HG02840 (cell line): ENCODE measurements around the gene ALDH8A1.

Source experiments
- ATAC-seq: cut with Tn5 transposase; IDR thresholded peaks from one replicate; pipeline ENCODE4 v1.9.1; 2021; ENCODE audit warnings: mild to moderate bottlenecking, moderate library complexity, moderate number of reproducible peaks; ENCODE audit not compliant: unreplicated experiment, low FRiP score

ALDH8A1 gene, protein sequence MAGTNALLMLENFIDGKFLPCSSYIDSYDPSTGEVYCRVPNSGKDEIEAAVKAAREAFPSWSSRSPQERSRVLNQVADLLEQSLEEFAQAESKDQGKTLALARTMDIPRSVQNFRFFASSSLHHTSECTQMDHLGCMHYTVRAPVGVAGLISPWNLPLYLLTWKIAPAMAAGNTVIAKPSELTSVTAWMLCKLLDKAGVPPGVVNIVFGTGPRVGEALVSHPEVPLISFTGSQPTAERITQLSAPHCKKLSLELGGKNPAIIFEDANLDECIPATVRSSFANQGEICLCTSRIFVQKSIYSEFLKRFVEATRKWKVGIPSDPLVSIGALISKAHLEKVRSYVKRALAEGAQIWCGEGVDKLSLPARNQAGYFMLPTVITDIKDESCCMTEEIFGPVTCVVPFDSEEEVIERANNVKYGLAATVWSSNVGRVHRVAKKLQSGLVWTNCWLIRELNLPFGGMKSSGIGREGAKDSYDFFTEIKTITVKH

DNA sequence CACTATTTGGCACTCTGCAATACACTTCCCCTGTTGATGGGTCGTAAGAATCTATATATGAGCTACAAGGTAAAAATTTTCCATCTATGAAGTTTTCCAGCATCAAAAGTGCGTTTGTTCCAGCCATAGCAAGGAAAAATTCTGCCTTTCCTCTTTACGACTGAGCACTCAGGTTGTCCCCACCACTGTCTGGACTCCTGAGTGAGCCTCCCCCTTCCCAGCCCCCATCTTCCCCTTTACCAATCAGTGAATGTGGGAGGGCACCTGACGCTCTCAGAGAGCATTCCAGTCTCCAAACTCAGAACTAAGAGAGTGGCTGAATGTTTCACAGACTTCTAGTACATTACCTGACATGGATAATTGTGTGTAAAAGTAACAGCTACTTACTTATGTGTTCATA, at the start of gene ALDH8A1:
Gene ALDH8A1, minus strand, starts transcription at position 175 of the 400 bp plus-strand sequence. Its CDS starts 48 bp downstream, at position 127.
- no peak for ATAC-seq

DNA sequence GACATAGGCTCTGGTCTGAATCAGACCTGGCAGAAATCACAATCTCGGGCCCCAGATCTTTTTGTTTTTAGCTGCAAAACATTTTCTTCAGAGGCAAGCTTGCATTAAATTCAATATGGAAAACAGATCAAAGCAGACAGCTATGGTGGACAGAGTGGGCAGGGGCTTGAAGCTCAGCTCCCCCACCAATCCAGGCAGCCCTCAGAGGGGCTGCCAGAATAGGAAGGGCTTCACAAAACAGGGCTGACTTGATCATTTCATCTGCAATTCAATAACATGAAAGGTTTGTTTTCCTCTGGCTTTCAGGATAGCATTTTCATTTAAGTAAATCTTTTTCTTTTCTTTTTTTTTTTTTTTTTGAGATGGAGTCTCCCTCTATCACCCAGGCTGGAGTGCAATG, 49.2 kb upstream of the ALDH8A1 start:
- no peak for ATAC-seq

DNA sequence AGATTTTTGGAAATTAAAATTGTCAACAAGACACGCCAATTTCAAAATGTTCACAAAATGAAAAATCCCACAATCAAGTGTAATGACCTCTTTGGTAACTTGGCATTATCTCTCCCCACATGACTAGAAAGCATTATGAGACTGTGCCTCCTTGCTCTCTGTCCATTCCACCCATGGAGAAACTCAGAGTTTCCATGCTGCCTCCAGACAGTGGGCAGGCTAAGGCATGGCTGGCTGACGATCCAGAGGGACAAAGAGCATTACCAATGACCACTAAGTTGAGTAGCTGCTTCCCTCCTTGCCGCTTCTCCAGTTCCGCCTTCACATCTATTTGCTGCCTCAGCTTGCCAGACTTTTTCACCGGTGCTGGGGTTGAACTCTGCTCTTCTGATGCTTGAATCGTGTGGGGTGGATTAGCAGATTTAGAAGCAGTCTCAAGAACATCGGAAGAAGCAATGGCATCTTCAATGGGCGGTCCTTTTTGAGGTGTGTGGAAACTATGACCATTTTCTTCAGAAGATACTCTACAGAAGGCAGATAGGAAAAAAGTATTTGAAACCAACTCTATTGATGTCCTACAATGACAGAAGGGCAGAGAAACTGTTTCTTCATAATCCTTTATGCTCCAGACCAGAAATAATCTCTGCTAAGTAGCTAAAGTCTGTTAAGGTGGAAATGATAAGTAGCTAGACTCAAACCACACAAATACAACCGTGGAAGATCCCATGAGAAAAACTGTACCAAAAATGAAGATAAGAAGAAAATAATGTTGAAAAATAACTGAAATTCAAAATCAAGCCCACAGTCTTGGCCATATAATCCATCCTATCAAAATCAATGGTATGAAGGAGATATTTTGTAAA, 47.5 kb upstream of the ALDH8A1 start:
- no peak for ATAC-seq

DNA sequence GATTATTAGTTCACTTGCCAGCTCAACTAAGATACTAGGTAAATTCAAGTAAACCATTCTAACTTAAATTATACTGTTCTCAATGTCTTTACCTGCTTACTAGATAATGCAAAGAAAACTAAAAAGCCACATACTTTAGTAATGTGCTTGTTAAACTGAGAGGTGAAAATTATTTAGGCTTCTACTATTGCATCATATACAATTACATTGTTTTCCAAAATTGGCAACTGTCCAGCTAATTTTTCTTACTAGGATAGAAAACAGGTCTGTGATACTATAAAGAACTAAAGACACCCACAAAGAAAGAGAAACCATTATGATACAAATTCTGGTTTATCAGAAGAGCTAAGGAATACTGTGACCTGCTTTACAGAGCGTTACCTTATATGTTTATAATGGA, 45.6 kb upstream of the ALDH8A1 start:
- ATAC-seq, result no peak

DNA sequence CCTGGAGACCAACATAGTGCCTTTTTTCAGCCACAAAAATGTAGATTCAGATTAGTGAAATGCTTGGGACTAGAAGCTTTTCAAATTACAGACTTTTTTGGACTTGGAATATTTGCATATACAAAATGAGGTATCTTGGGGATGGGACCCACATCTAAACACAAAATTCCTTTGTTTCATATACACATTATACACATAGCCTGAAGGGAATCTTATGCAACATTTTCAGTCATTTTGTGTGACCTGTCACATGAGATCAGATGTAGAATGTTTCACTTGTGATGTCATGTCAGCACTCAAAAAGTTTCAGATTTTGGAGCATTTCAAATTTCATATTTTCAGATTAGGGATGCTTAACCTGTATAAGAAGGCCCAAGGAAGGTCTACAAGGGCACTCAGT, 44.5 kb upstream of the ALDH8A1 start:
- no peak for ATAC-seq

DNA sequence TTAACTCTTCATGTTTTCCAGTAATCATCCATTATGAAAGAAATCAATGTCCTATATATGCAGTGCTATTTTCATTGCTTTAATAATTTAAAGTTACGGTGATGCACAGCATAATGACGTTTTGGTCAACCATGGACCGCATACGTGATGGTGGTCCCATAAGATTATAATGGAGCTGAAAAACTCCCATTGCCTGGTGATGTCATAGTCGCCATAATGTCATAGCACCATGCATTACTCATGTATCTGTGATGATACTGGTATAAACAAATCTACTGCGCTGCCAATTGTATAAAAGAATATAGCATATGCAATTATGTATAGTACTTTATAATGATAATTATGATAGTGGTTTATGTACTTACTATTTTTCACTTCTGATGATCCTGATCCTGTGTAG, 42.3 kb upstream of the ALDH8A1 start:
- no peak for ATAC-seq

DNA sequence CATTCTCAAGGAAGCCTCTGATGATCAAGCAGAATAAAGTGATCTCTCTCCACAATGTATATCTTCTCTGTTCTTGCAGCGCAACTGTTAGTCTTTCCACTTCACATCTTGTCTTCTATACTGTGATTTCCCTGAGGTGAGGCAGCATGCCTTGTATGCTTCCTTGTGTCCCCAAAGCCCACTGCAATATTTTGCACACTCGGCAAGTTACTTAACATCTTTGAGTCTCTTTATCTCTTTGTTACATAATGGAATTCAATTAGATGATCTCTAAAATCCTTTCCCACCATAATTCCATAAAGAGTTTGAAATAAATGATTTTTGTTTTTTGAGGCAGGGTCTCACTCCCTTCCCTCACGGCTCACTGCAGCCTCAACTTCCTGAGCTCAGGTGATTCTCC, 40.4 kb upstream of the ALDH8A1 start:
- ATAC-seq, result no peak

DNA sequence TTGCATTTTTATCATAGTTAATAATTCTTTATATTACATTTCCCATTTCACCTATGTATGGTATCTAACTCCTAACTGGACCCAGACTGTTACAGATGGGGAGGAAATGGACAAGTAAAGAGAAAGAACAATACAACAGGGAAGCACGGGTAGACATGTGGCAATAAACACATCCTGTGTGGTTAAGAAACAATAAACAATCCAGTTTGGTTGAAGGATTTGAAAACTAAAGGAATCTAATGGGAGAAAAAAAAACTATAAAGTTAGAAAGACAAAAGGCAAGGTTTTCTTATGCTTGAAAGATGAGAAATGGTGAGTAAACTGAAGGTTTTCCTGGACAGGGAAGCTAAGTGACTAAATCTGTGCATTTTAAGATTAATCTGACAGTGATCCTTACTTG, 34.9 kb upstream of the ALDH8A1 start:
- ATAC-seq, result no peak

DNA sequence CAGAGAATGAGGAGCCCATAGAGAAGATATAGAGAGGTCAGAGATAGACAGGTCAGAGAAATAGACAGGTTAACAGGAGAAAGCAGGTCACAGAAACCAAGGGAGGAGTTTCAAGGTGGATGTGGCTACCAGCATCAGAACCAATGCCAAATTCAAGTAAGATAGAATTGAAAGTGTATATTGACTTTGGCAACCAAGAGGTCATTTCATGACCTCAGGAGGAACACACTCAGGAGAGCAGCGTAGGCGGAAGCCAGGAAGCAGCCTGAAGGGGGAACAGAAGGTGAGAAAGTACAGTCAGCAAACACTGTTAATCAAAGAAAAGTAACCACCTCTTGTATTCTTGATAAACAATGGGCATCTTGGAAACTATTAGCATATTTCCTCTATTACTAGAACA, 33.9 kb upstream of the ALDH8A1 start:
- no peak for ATAC-seq

DNA sequence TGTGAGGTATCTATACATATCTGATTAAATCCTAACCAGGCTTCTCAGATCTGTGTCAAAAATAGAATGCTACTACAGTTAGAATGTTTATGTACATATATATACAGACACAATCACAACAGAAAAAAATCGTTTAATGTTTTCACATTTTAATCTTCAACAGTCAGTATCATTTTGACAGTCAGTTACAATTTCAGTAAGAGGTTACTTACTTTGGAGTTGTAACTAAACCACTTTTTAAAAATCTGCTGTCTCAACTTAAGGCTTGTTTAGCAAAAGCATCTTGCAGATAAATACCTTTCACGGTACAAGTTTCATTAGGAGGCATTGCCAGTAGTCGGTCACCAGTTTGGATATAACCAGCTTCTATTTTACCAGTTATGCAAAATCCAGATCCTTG, 32.3 kb upstream of the ALDH8A1 start:
- ATAC-seq, result no peak

DNA sequence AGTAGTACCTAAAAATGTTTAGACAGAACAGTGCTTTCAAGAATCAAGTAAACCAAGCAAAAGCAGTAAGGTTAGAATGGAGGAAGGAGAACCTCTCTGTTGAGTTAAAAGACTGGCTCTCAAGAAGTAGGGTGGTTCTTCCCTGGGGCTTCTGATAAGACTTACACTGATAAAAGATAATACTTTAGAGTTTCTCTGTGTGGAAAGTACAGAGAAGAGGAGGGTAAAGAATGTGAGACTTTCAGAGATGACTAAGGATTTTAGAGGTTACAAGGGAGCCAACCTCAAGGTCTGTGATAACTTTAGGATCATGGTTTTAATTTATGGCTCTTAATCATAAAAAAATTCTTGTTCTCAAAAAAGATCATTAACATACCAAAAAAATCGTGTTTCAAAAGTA, 30.9 kb upstream of the ALDH8A1 start:
- no peak for ATAC-seq

DNA sequence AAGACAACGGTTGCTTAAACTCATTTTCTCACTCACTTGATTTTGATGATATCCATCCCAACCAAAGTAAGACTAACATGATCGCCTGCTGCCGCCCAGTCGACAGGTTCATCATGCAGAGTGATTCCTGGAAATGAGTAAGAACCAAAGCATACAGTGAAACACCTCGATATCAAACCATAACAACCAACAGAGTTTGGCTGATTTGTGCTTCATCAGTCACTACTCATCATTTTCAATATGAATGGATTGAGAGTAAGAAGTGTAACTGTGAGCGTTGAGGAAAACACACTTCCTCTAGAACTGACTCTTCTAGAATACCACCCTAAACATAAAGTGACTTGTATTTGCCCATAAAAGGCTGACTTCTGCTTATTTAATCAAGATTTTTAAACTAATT, 29.2 kb upstream of the ALDH8A1 start:
- ATAC-seq, result peak; percentile 62

DNA sequence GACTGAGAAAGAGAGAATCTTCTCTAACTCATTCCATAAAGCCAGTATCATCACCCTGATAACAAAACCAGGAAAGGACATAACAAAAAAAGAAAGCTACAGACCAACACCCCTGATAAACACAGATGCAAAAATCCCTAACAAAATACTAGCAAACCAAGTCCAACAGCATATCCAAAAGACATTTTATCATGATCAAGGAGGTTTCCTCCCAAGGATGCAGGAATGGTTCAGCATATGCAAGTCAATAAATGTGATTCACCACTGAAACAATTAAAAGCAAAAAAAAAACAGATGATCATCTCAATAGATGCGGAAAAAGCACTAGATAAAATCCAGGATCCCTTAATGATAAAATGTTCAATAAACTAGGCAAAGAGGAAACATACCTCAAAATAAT, 24.5 kb upstream of the ALDH8A1 start:
- no peak for ATAC-seq

DNA sequence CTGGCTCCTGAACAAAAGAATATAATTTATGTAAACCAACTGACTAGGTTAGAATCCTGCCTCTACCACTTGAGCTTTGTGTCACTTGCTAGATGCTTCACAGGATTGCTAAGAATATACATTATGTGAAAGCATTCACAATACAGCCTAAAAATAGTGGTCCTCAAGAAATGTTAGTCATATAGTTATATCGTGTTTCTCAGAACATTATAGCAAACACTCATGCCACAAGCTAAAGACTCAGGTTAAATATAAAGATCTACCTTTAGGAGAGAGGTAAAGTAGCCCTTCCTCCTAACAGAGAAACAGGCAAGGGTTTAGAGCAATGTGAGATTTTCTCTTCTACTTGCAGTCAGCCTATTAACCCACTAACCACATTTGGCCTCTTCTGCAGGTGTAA, 17.8 kb upstream of the ALDH8A1 start:
- ATAC-seq, result no peak

DNA sequence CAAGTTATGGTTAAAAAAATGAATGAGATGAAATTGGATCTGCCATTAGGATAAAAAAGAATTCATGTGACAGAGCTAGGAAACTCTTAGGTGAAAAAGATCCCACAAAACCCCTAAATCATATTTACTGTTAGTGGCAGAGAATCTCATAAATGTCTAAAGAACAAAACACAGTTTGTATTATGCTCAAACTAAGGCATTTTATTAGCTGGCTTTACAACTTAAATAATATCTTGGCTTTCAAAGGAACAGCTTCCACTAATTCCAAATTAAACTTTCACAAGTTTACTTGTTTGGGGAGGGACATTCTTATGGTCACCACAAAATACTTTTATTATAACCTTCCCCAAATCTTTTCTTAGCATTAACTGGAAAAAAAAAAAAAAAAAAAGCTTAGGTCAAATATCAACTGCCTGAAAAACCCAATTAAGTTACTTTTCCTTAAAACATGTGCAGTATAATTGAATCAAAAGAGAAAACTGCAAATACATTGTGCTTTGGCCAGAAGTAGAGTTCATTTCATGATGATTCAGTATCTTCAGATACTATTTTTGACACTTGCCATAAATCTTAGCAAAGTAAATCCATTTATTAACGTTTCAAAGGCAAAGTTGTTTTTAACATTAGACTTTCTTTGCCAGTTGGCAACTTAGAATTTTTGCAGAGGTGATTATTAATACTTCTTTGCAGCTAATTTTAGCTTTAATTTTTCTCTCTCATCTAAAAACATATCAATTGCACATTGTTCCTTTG, 14.7 kb upstream of the ALDH8A1 start:
- no peak for ATAC-seq

DNA sequence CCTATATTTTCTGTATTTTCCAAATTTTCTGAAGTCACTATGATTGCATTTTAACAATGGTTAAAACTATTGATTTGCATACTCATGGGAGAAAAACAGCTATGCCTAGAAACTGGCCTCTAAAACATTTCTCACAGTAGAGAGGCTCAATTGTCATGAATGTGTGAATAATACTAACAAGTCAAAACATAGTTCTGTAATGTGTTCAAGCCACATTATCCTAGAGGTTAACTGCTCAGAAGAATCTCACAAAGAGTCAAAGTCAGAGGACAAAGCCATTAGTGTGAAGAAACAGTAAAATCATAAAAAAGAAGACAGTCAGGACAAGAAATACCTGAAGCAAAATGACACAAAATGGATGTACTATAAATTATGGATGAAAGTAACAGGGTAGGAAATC, 12.5 kb upstream of the ALDH8A1 start:
- ATAC-seq, result no peak

DNA sequence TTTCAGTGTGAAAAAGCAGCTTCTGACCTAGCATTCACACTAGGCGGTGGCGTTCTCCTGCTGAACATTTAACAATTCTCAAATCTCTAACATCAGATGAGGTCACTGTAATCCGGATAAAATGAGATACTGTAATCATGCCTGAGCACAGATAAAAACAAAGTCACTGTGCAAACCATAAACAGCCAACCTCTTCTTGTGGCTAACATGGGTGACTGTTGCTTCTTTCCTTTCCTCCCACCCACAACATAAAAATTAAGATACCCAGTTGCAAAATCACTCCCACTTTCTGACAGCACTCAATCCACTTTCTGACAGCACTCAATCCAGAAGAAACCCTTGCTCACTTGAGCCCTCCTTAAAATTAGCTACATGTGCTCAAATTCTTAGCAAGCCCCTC, 11.5 kb upstream of the ALDH8A1 start:
- ATAC-seq, result no peak

DNA sequence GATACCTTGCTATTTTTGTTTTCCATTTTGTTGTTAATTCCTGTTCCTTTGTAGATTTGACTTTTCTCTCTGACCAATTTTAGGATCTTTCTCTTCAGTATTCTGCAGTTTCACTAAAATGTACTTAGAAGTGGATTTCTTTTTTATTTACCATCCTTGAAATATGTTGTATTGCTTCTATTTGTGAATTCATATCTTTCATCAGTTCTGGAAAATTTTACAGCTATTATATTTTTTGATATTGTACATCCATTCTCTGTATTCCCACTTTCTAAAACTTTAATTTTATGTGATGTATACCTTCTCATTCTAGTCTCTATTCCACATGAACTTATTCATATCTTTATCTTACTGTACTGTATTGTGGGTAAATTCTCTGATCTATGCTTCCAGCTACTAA, 9.7 kb upstream of the ALDH8A1 start:
- no peak for ATAC-seq

DNA sequence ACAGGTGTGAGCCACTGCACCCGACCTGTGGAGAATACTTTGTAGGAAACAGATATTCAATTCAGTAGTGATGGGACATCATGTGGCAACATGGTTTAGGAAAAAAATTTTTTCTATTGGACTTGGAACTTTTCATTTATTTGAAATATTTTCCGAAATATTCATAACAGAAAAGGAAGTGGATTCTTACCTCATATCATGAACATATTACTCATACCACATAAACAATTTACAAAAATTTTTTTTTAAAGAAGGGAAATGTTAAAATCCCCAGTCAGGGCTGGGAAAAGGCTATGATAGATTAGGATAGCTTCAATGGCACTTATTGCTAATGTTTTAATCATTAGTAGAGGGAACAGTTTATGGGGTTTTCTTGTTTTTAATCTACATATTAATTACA, 6.8 kb upstream of the ALDH8A1 start:
- ATAC-seq, result no peak

DNA sequence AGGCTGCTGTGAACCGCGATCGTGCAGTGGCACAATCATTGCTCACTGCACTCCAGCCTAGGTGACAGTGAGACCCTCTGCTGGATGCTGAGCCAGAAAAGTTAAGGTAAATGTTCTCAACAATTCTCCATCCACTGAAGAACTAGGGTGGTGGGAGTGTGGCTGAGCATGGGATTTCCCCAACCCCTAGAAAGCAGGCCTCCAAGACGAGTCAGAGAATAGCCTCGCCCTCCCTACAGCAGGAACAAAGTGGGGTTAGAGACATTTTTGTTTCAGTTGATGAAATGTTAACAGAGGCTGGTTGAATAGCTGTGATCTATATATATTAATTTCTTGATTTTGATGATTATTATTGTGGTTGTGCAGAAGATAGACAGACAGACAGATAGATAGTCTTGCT, 6.1 kb upstream of the ALDH8A1 start:
- ATAC-seq, result no peak
